GM19467 (cell line): Measurements from ENCODE around the gene SPDYE3.

Source experiments
- ATAC-seq: cut with Tn5 transposase; IDR thresholded peaks from one replicate; pipeline ENCODE4 v1.9.1; 2021; ENCODE audit warnings: mild to moderate bottlenecking, moderate library complexity; ENCODE audit not compliant: unreplicated experiment

SPDYE3 gene

GRCh38 chr7:100369105-100369504 is 61.6 kb downstream of the SPDYE3 start:
- peak; percentile 58 for ATAC-seq

GRCh38 chr7:100370303-100370702 is 62.8 kb downstream of the SPDYE3 start:
- no peak for ATAC-seq

GRCh38 chr7:100370746-100371145 is 63.2 kb downstream of the SPDYE3 start:
- no peak for ATAC-seq

GRCh38 chr7:100371561-100372171 is 64.2 kb downstream of the SPDYE3 start:
- no peak for ATAC-seq
